ENCODE measurements around the gene HAAO.

DNA sequence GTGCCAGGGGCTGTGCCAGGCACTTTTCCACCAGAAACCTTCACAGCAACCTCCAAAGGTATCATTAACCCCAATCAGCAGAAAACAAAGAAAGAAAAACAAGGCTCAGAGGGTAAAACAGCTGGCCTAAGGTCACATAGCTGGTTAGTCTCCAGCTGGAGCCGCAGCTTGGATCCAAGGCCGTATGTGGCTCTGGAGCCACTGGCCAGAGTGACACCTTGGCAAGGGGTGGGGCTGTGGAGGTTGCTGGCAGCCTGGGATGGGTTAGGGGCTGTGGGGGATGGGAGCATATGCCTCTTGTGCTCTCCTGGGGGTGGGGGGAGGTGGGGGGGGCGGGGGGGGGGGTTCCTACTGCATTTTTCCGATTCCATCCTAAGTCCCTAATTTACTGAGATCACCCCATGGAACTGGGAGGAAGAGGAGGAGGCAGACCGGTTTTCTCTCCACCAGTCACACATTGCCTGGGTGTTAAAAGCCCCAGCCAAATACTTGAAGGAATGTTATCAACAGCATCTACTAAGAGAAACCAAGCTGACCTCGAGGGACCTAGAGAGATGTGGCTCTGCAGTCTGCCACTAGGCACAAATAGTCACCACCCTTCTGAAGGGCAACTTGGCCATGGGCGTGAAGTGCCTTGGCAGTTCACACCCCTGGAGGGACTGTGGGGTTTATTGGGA lies 8.0 kb downstream of the HAAO start:
- TF ChIP-seq, protein P1, sequence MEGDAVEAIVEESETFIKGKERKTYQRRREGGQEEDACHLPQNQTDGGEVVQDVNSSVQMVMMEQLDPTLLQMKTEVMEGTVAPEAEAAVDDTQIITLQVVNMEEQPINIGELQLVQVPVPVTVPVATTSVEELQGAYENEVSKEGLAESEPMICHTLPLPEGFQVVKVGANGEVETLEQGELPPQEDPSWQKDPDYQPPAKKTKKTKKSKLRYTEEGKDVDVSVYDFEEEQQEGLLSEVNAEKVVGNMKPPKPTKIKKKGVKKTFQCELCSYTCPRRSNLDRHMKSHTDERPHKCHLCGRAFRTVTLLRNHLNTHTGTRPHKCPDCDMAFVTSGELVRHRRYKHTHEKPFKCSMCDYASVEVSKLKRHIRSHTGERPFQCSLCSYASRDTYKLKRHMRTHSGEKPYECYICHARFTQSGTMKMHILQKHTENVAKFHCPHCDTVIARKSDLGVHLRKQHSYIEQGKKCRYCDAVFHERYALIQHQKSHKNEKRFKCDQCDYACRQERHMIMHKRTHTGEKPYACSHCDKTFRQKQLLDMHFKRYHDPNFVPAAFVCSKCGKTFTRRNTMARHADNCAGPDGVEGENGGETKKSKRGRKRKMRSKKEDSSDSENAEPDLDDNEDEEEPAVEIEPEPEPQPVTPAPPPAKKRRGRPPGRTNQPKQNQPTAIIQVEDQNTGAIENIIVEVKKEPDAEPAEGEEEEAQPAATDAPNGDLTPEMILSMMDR (conservative IDR thresholded peaks at IDR 0.05; ENCODE audit: low read depth in 2 of 2) = no peak
- TF ChIP-seq EZH2 (IDR thresholded peaks at IDR 0.05; ENCODE audit: low read depth, unreplicated experiment) (no peak), CREB1 (CRISPR knock-in tag; IDR thresholded peaks at IDR 0.05; ENCODE audit: low read depth) (no peak), EZH2phosphoT487 (IDR thresholded peaks at IDR 0.05; ENCODE audit: unreplicated experiment) (no peak), POLR2AphosphoS5 (IDR thresholded peaks at IDR 0.05; ENCODE audit: low read depth) (no peak), JUNB (IDR thresholded peaks at IDR 0.05; ENCODE audit: unreplicated experiment) (no peak), ZNF114 (CRISPR knock-in tag; IDR thresholded peaks at IDR 0.05) (no peak), STAT1 (IDR thresholded peaks at IDR 0.05; ENCODE audit: unreplicated experiment) (no peak), ZNF331 (CRISPR knock-in tag; IDR thresholded peaks at IDR 0.05; ENCODE audit: low read depth) (no peak)
- TF ChIP-seq, protein P2, sequence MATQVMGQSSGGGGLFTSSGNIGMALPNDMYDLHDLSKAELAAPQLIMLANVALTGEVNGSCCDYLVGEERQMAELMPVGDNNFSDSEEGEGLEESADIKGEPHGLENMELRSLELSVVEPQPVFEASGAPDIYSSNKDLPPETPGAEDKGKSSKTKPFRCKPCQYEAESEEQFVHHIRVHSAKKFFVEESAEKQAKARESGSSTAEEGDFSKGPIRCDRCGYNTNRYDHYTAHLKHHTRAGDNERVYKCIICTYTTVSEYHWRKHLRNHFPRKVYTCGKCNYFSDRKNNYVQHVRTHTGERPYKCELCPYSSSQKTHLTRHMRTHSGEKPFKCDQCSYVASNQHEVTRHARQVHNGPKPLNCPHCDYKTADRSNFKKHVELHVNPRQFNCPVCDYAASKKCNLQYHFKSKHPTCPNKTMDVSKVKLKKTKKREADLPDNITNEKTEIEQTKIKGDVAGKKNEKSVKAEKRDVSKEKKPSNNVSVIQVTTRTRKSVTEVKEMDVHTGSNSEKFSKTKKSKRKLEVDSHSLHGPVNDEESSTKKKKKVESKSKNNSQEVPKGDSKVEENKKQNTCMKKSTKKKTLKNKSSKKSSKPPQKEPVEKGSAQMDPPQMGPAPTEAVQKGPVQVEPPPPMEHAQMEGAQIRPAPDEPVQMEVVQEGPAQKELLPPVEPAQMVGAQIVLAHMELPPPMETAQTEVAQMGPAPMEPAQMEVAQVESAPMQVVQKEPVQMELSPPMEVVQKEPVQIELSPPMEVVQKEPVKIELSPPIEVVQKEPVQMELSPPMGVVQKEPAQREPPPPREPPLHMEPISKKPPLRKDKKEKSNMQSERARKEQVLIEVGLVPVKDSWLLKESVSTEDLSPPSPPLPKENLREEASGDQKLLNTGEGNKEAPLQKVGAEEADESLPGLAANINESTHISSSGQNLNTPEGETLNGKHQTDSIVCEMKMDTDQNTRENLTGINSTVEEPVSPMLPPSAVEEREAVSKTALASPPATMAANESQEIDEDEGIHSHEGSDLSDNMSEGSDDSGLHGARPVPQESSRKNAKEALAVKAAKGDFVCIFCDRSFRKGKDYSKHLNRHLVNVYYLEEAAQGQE (IDR thresholded peaks at IDR 0.05; ENCODE audit: unreplicated experiment) = no peak
- TF ChIP-seq, protein P3, sequence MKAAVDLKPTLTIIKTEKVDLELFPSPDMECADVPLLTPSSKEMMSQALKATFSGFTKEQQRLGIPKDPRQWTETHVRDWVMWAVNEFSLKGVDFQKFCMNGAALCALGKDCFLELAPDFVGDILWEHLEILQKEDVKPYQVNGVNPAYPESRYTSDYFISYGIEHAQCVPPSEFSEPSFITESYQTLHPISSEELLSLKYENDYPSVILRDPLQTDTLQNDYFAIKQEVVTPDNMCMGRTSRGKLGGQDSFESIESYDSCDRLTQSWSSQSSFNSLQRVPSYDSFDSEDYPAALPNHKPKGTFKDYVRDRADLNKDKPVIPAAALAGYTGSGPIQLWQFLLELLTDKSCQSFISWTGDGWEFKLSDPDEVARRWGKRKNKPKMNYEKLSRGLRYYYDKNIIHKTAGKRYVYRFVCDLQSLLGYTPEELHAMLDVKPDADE (IDR thresholded peaks at IDR 0.05) = no peak
- TF ChIP-seq, protein P4, sequence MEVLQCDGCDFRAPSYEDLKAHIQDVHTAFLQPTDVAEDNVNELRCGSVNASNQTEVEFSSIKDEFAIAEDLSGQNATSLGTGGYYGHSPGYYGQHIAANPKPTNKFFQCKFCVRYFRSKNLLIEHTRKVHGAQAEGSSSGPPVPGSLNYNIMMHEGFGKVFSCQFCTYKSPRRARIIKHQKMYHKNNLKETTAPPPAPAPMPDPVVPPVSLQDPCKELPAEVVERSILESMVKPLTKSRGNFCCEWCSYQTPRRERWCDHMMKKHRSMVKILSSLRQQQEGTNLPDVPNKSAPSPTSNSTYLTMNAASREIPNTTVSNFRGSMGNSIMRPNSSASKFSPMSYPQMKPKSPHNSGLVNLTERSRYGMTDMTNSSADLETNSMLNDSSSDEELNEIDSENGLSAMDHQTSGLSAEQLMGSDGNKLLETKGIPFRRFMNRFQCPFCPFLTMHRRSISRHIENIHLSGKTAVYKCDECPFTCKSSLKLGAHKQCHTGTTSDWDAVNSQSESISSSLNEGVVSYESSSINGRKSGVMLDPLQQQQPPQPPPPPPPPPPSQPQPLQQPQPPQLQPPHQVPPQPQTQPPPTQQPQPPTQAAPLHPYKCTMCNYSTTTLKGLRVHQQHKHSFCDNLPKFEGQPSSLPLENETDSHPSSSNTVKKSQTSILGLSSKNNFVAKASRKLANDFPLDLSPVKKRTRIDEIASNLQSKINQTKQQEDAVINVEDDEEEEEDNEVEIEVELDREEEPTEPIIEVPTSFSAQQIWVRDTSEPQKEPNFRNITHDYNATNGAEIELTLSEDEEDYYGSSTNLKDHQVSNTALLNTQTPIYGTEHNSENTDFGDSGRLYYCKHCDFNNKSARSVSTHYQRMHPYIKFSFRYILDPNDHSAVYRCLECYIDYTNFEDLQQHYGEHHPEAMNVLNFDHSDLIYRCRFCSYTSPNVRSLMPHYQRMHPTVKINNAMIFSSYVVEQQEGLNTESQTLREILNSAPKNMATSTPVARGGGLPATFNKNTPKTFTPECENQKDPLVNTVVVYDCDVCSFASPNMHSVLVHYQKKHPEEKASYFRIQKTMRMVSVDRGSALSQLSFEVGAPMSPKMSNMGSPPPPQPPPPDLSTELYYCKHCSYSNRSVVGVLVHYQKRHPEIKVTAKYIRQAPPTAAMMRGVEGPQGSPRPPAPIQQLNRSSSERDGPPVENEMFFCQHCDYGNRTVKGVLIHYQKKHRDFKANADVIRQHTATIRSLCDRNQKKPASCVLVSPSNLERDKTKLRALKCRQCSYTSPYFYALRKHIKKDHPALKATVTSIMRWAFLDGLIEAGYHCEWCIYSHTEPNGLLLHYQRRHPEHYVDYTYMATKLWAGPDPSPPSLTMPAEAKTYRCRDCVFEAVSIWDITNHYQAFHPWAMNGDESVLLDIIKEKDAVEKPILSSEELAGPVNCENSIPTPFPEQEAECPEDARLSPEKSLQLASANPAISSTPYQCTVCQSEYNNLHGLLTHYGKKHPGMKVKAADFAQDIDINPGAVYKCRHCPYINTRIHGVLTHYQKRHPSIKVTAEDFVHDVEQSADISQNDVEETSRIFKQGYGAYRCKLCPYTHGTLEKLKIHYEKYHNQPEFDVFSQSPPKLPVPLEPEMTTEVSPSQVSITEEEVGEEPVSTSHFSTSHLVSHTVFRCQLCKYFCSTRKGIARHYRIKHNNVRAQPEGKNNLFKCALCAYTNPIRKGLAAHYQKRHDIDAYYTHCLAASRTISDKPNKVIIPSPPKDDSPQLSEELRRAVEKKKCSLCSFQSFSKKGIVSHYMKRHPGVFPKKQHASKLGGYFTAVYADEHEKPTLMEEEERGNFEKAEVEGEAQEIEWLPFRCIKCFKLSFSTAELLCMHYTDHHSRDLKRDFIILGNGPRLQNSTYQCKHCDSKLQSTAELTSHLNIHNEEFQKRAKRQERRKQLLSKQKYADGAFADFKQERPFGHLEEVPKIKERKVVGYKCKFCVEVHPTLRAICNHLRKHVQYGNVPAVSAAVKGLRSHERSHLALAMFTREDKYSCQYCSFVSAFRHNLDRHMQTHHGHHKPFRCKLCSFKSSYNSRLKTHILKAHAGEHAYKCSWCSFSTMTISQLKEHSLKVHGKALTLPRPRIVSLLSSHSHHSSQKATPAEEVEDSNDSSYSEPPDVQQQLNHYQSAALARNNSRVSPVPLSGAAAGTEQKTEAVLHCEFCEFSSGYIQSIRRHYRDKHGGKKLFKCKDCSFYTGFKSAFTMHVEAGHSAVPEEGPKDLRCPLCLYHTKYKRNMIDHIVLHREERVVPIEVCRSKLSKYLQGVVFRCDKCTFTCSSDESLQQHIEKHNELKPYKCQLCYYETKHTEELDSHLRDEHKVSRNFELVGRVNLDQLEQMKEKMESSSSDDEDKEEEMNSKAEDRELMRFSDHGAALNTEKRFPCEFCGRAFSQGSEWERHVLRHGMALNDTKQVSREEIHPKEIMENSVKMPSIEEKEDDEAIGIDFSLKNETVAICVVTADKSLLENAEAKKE (CRISPR knock-in tag; IDR thresholded peaks at IDR 0.05) = no peak
